ENCODE results near the gene COTL1.
"Not testable (repeated sequence)": the region's sequence is repeated elsewhere in the genome, so short reads cannot be mapped to it uniquely, and the experiment has no call there.

COTL1 gene

DNA sequence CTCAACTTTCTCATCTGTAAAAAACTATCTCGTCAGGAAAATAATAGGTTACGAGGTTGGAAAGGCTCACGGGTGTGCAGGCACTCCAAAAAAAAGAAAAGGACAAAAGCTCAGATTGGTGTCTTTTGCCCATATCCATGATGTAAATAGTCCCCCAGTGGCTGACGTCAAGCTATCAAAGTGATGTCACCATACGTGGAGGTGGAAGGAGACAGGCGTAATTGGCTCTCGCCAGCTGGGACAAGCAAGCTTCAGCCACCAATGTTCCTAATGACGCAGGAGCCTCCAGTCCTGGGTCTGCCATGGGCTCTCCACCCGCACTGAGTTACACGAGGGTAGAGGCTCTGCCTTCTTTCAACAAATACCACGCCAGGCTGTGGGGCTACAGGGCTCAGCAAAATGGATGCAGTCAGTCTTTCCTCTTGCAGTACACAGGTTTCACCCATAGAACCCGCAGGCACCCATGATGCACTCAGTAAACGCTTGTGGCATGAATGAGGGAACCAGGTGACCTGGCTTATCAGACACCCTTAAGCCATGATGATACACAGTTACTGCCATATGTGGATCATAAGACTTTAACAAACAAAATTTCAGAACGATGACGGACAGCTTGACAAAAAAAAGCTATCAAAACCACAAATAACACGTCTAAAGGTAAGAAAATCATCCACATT lies 50.5 kb downstream of the COTL1 start:
- no peak for FAIRE-seq

DNA sequence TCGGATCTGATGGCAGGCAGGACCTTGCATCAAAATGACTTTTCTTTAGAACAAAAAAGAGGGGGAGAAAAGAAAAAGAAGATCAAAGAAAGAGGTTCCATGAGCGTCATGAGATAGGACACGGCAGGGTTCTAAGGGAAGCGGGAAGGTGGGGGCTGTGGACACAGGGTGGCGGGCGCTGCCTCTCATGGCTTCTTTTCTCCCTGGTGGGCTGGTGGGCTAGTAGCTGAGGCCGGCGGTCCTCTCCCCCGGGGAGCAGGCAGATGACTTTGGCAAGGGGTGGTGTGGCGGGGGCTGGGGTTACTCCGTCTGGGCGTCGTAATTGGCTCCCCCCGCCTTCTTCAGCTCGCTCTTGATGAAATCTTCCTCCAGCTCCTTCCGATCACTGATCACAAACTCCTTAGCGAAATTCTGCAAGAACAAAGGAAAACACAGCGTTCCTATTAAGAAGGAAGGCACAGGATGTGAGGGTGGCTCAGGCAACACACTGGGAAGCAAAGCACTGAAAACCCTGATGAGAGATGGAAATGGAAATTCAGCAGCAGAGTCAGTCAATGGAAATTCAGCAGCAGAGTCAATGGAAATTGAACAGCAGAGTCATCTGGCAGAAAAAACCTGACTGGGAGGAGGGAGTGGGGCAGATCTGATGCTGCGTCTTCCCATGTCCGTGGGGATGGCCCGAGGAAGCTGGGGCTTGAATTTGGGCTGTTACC lies 51.2 kb downstream of the COTL1 start:
- no peak for FAIRE-seq

DNA sequence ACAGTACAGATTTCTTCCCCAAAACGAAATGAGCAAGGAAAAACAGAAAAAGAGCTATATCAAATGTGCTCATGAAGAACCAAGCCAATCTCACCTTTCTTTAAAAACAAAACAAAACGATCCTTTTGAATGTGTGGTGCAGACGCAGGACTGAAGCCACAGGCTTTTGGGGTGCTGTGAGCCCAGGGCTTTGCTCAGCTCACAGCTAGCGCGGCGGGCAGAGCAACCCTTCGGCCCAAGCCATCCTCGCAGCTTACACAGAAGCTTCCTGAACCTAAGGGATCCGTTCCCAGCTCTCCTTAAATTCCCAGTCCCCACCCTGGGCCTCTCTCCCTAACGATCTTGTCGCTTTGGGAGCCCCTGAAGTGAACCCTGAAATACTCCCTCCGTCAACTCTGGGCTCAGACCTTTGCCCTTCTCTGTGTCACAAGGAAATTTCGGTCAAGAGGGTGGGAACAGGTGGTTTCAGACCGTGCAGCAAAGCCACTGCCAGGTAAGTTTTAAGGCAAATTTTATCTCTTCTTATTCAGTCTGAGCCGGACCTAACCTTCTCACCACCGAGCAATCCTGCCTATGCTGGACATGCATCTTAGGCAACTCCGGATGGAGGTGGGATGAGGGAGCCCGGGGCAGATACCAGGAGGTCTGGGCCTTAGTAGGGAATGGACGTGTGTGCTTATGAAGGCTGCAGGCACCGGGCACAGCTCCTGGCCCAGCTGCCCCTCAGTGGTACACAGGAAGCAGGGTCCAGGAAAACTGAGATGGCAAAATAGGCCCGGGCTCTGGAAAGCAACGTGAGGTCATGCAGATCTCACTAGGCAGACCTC lies 52.0 kb downstream of the COTL1 start:
- FAIRE-seq, result no peak

DNA sequence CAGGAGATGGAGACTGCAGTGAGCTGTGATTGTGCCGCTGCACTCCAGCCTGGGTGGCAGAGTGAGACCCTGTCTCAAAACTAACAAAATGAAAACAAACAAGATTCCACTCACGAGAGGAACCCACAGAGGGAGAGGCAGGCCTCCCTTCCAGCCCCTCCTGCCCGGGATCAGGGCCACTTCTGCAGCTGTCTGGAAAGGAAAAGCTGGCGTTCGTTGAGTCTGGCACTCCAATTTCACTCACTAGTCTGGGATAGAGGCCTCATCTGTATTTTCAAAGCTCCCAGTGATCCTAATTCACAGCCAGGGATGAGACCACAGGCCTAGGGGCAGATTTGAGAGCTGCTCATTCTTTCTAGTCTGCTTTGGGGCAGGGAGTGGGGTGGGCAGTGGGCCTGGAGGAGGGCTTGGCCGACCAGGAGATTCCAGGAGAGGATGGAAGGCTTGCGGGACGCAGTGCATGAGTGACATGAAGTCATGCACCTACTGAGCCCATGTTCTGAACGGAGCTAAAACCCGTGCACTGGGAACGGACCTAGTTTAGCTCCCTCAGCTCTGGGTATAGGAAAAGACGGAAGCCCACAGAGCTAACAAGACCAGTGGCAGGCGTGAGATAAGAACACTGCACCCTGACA lies 54.0 kb downstream of the COTL1 start:
- FAIRE-seq, result no peak

DNA sequence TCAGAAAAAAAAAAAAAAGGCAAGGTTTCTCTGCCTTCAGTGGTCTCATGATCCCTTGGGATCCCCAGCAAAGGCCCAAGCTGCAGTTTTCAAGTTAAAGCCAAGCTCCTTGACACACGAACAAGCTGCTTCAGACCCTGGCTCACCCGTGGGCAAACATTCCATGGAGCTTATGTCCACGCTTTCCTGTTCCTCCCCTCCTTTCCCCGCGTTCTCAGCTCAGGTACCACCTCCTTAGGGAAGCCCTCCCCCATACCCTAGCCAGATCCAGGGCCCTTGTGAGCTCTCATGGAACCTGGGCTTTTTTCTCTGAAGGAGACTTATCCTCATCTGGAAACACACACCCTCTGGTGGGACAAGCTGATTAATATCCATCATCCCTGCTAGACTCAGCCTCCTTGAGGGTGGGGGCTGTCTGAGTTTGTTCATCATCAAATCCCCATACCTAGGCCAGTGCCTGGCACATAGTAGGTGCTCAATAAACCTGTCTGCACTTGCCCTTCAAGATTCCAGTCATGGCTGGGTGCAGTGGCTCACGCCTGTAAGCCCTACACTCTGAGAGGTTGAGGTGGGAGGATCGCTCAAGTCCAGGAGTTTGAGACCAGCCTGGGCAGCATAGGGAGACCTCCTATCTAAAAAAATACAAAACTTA lies 54.7 kb downstream of the COTL1 start:
- no peak for FAIRE-seq

DNA sequence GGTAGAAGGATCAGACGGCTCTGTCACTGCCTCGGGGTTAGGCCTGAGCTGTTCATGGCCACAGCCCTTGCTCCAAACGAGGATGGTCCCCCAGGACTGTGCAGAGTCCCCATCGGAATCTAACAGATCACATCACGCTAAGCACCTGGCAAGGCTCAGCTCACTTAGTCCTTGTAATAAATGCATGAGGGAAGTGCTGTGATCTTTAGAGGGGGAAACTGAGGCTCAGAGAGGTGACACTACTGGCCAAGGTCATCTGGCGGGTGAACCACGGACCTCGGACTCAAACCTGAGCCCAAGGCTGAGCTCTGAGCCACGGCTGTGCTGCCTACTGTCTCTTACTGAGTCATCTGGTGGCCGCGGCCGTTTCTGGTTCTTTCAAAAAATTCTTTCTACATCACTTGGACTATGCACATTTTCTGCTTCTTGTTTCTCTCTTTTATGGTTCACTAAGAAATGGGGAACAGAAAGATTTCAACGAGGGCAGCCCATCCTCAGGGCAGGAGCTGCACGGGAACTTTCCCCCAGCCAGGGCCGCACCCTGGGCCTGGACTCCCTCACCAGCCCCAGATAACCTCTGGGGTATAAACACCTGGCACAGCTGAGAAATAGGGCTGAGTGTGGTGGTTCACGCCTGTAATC lies 55.6 kb downstream of the COTL1 start:
- no peak for FAIRE-seq

DNA sequence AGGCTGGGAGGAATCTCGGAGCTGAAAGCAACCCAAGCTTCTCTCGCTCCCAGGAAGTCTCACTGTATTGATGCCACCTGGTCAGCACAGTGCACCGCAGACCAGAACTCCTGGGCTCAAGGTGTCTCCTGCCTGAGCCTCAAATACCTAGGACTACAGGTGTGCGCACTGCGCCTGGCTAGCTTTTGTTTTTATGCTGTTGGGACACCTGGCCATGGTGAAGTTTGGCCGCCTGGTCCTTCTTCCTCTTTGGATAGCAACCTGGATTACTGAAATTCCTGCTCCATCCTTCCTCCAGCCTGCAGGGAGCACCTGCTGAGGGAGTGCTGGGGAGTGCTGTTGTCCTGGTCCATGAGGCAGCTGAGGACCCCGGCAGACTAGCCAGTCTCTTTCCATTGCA lies 56.6 kb downstream of the COTL1 start:
- no peak for FAIRE-seq

DNA sequence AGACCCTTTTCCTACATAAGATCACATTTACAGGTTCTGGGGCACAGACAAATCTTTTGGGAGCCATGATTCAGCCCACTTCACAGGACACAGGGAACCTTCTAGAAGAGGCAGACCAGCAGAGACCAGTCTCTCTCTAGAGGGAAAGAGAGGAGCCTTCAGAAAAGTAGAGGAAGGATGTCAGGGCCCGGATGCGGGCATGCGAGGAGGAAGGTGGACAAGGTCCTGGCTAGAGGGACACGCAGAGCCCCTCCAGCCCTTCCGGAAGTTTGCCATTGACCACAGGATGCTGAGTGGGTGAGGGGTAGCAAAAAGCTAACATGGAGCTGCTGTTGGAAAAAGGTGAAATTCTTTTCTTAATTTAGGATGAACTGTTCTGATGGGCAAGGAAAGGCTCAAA lies 57.6 kb downstream of the COTL1 start:
- no peak for FAIRE-seq

DNA sequence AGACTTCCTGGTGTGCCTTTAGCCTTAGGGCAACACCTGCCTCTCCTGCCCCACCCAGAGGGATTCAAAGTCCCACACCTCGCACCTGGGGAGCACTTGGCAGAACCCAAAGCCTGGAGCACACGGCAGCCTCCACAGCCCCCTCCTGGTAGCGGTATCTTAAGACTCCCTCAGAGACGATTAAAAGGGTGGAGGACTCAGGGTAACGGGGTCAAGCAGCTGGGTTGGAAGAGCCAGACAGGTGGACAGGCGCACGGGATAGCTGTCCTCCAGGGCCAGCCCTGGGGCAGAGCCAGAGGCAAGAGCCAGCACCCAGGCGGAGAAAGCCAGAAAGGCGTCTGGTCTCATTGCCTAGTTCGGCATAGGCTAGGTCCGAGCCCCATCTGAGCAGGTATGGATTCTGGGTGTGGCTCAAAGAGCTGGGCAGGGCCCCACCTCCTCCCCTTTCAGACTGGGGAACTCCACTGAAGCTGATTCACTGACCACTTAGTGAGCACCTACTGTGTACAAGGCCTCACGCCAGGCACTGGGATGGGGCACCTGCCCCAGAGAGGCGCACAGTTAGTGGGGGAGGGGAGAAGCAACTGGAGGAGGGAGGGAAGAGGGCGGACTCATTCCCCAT lies 58.5 kb downstream of the COTL1 start:
- no peak for FAIRE-seq

DNA sequence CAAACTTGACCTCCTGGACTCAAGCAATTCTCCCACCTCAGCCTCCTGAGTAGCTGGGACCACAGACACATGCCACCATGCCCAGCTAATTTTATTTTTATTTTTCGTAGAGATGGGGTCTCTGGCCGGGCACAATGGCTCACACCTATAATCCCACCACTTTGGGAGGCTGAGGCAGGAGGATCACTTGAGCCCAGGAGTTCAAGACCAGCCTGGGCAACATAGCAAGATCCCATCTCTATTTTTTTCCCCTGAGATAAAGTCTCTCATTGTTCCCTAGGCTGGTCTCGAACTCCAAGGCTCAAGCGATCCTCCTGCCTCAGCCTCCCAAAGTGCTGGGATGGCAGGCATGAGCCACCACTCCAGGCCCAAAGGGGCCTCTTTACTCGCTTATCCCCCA lies 59.0 kb downstream of the COTL1 start:
- not testable (repeated sequence) for FAIRE-seq

DNA sequence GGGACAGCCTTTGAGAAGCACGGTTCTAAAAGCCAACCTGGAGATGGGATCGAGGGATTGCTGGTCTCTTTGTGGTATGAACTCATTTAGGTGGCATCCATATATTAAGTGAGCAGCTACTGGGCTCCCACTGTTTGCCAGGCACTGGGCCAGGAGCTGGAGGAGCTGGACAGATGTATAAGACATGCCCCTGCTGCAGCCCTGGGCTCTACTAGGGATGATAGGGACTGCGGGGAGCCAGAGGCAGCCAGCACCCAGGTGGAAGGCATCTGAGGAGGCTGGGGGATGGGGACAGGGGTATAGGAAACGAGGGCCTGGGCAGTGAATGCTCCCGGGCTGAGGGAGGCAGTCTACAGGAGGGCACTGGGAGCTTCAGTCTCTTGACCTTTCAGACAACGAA lies 60.4 kb downstream of the COTL1 start:
- FAIRE-seq, result no peak

DNA sequence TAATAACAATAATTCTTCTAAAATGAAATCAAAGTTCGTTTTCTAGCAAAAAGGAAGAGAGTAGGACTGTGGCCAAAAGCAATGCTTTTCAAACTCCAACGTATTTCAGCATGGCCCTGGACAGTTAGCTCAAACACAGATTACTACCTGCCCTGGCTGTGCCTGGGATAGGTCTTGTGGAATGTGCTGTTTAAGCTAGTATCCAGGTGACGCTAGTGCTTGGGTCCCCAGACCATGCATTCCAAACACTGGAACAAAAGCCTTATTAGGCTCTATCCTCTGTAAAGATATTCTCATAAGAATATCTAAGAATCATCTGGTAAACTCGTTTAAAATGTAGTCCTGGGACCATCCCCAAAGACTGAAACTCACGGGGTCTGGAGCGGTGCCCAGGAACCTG lies 60.8 kb downstream of the COTL1 start:
- no peak for FAIRE-seq

DNA sequence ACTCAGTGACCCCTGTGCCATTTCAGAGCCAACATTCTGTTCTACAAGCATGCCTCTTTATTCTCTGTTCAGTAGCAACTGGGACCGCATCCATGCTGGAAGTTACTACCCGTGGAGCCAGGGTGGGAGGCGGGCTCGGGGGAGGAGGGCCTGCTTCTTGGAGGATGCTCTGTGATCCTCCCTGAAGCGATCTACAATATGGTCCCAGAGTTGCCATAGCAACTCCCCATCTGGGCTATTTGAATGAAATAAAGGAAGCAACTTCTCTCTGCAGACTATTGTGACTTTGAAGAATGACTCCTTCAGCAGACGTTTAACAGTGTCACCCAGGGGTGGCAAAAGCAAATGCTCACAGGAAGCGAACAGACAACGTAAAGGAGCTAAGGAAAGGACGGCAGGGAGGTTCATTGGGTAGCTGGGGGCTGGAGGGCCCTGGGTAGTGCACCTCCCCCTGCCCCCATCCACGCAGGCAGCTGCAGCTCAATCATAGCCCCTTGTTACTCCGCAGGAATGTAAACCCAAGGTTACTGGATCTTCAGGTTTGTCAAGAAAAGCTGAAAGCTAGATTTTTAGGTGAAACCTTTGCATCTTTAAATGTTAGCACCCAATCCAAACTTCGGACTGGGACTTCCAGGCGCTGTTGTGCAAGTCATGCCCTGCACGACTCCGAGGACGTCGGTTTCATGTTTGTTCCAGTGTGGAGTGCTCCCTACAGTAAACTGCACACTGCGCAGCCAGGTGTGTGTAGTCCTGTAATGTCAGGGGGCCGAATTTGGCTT lies 62.3 kb downstream of the COTL1 start:
- FAIRE-seq, result no peak

DNA sequence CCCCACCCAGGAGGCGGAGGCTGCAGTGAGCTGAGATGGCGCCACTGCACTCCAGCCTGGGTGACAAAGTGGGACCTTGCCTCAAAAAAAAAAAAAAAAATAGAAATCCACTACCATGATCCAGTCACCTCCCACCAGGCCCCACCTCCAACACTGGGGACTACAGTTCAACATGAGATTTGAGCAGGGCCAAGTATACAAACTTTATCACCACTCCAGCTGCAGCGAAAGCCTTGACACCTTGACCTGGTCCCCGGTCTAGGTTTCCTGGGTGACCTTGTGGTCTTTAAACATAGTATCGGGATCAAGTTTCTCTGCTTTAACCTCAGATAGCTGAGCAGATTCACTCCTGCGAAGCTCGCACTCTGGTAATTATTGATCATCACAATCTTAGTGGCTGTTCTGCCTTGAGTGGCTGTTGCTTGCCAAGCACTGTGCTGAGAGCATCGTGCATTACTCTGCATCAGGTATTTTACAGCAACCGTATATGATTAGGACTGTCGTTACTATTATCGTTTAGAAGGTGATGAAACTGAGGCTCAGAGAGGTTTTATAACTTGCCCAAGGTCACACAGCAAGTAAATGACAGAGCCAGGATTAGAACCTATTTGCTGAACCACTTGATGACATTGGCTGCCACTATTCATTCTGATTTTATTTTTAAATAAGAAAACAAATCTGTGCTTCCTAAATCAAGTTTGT lies 63.1 kb downstream of the COTL1 start:
- FAIRE-seq, result no peak

DNA sequence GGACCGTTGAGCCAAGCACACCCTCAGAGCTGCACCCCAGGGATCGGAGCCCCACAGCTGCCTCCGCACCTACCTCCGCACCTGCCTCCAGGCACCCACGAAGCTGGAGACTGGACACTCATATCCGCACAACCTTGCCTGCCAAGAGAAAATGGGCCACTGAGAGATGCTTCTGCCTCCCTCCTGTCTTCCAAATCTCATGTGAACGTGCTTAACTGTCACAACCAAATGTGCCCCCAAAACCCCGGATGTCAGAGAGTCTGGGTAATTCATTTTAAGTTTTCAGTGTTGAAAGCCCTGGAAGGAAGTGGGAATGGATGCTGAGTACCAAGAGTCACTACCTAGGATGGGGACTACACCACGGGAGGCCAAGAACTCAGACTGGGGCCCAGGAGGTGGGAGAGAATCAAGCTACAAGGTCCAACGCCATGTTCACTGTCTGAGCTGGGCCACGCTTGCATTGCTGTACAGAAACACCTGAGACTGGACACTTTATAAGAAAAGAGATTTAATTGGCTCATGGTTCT lies 63.9 kb downstream of the COTL1 start:
- FAIRE-seq, result no peak

DNA sequence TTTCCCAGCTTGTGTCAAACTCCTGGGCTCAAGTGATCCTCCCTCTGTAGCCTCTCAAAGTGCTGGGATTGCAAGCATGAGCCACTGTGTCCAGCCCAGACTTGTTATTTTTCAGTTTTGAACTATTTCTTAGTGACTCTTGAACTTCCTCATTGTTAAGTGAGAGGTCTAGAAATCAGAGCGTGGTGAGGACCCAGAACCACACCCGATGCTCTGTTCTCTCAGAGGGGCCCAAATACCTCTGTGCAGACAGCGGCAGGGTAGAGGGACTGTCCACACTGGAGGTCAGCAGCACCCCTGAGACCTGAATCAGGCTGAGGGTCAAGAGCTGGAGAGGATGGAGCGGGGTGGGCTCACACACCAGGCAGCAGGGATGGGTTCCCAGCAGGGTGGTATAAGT lies 65.7 kb downstream of the COTL1 start:
- FAIRE-seq, result no peak

DNA sequence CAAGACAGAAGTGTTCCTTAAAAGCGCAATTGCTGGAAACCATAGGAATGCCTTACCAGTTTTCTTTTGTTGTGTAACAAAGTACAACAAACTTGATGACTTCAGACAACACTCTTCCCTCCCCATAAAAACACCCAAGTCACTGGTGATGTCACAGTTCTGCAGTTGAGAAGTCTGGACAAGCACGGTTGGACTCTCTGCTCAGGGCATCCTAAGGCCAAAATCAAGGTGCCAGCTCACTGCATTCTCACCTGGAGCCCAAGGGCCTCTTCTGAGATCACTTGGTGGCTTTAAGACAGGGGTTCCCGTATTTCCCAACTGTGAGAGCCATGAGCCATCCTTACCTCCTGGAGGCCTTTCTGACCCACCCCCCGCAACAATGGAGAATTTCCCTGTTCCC lies 67.8 kb downstream of the COTL1 start:
- FAIRE-seq, result no peak

DNA sequence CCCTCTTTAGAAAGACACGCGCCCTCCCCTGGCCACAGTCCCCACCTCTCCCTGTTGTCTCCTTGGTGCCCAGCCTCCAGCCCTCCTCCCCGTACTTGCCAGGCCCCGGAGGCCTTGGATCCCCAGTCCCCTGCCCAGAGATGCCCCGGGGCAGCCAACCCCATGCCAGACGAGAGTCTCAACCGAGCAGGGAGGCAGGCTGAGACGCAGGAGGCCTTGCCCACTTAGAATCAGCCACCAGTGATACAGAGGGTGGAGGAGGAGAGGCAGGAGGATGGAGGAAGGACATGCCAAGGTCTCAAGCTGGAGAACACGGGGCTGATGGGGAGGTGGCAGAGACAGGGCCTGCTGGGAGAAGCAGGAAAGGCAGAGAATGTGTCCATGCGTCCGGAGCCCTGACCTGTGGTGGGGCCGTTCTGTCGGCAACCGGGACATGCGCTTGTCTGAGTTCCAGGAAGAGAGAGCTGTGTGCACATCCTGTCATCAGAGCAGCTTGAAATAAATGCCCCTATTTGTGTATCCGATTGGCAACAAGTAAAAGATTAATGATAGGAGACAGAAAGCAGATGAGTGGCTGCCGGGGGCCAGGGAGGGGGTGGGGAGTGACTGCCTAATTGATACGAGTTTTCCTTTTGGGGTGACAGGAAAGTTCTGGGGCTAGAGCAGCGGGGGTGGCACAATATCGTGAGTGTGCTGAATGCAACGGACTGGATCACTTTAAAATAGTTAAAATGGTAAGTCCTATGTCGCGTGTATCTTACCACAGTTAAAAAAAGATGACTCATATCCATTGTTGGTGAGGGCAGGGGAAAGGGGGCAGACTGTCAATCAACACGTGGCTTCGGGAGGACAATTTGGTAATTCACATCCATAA lies 68.7 kb downstream of the COTL1 start:
- no peak for FAIRE-seq

DNA sequence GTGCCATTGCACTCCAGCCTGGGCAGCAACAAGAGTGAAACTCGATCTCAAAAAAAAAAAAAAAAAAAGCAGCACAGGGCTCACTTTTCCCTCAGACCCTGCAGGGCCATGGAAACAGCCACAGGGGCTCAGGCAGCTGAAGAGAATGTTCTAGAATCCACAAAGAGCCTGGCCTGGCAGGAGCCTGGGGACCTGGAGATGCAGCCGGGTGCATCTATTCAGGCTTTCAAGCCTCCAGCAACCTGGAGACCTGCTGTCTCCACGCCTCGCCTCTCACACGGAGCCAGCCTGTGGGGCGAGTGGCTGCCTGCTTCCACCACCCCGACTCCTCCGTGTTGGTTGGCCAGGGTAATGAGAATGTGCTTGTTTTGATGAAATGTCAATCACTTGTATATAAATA lies 69.4 kb downstream of the COTL1 start:
- no peak for FAIRE-seq
